IMR-90 (cell line): ENCODE results near the gene VPS13C. TPM values are rescaled to one million over a fixed set of nuclear protein-coding genes. Genes with fewer than 3 reads are reported as not detected.

Source experiments
- ATAC-seq: fragments of 200-7000 bp; cut with Tn5 transposase; 2 replicates; pipeline ENCODE4 v1.9.1; 2020; ENCODE audit warnings: low read depth, mild to moderate bottlenecking, moderate library complexity
- BruUV-seq: library from RNA; stranded (reverse); fragments of 400-500 nt; replicated peaks from 2 replicates; lab custom pipeline; 2021; lab: Mats Ljungman, UMichigan
- CTCF ChIA-PET: fragments of 300-600 bp; formaldehyde crosslinking; extraction: SDS; loops from one replicate; lab custom pipeline; 2021; ENCODE audit warnings: antibody characterized with exemption; lab: Yijun Ruan, JAX
- POLR2A ChIA-PET: fragments of 300-600 bp; sonication (Branson Sonifier 250); formaldehyde crosslinking; loops from one replicate; lab custom pipeline; 2022; ENCODE audit warnings: antibody characterized with exemption; ENCODE audit not compliant: unreplicated experiment; lab: Charles Lee
- DNase-seq: peaks from one replicate; pipeline ENCODE4 v3.0.0; 2013
- H2AFZ ChIP-seq: replicated peaks from 2 replicates; pipeline ENCODE3; 2013; ENCODE audit warnings: low read length, mild to moderate bottlenecking; ENCODE audit not compliant: poor library complexity
- H2AK5ac ChIP-seq: 2 replicates; pipeline ENCODE4 v1.6.1; 2013; ENCODE audit warnings: low read depth, low read length, inconsistent platforms
- H2AK9ac ChIP-seq: replicated peaks from 2 replicates; pipeline ENCODE3; 2013; ENCODE audit warnings: mild to moderate bottlenecking, low read depth, low read length, moderate library complexity; ENCODE audit not compliant: poor library complexity
- H2BK120ac ChIP-seq: 2 replicates; pipeline ENCODE4 v1.6.1; 2013; ENCODE audit warnings: low read depth, low read length, inconsistent platforms
- H2BK15ac ChIP-seq: 3 replicates; pipeline ENCODE4 v1.6.1; 2013; ENCODE audit warnings: low read depth, low read length, inconsistent platforms
- H2BK20ac ChIP-seq: 2 replicates; pipeline ENCODE4 v1.6.1; 2013; ENCODE audit warnings: low read depth, mild to moderate bottlenecking, inconsistent platforms, low read length, moderate library complexity
- H2BK5ac ChIP-seq: 2 replicates; pipeline ENCODE4 v1.6.1; 2013; ENCODE audit warnings: mild to moderate bottlenecking, low read depth, low read length, inconsistent platforms; ENCODE audit not compliant: poor library complexity, severe bottlenecking
- H3K14ac ChIP-seq: replicated peaks from 2 replicates; pipeline ENCODE4 v1.6.1; 2013; ENCODE audit warnings: low read depth, low read length, inconsistent platforms
- H3K18ac ChIP-seq: 2 replicates; pipeline ENCODE4 v1.6.1; 2013; ENCODE audit warnings: low read depth, low read length, control low read depth
- H3K23ac ChIP-seq: 2 replicates; pipeline ENCODE4 v1.6.1; 2013; ENCODE audit warnings: low read depth, low read length, inconsistent platforms
- H3K27ac ChIP-seq: 2 replicates; pipeline ENCODE4 v1.5.1; 2013; ENCODE audit warnings: mild to moderate bottlenecking, control low read depth, low read length; ENCODE audit not compliant: insufficient read depth
- H3K27me3 ChIP-seq: 2 replicates; pipeline ENCODE4 v1.6.1; 2013; ENCODE audit warnings: low read length; ENCODE audit not compliant: control insufficient read depth, insufficient read depth
- H3K36me3 ChIP-seq: 2 replicates; pipeline ENCODE4 v1.6.1; 2013; ENCODE audit warnings: low read length, mixed read lengths; ENCODE audit not compliant: control insufficient read depth, insufficient read depth
- H3K4ac ChIP-seq: 2 replicates; pipeline ENCODE4 v1.6.1; 2013; ENCODE audit warnings: low read depth, low read length, inconsistent platforms
- H3K4me1 ChIP-seq: 2 replicates; pipeline ENCODE4 v1.6.1; 2013; ENCODE audit warnings: low read length, mixed read lengths; ENCODE audit not compliant: control insufficient read depth, insufficient read depth
- H3K4me2 ChIP-seq: 2 replicates; pipeline ENCODE4 v1.6.1; 2013; ENCODE audit warnings: low read depth, mild to moderate bottlenecking, control low read depth, low read length, moderate library complexity
- H3K4me3 ChIP-seq: 2 replicates; pipeline ENCODE4 v1.5.1; 2013; ENCODE audit warnings: low read depth, mild to moderate bottlenecking, control low read depth, low read length, moderate library complexity; ENCODE audit not compliant: insufficient read depth
- H3K56ac ChIP-seq: 2 replicates; pipeline ENCODE4 v1.6.1; 2013; ENCODE audit warnings: low read length, inconsistent platforms; ENCODE audit not compliant: insufficient read depth; ENCODE audit errors: extremely low read depth
- H3K79me1 ChIP-seq, 2 experiments: 2 replicates each; pipeline ENCODE4 v1.6.1; 2013; ENCODE audit warnings: low read length in 2 of 2, inconsistent platforms in 1 of 2, low read depth in 1 of 2
- H3K9ac ChIP-seq: 2 replicates; pipeline ENCODE4 v1.6.1; 2013; ENCODE audit warnings: low read depth, low read length, control low read depth
- H3K9me1 ChIP-seq: 2 replicates; pipeline ENCODE4 v1.6.1; 2013; ENCODE audit warnings: low read length, inconsistent platforms; ENCODE audit not compliant: insufficient read depth
- H3K9me3 ChIP-seq: 2 replicates; pipeline ENCODE4 v1.6.1; 2013; ENCODE audit warnings: low read length; ENCODE audit not compliant: control insufficient read depth, insufficient read depth
- H4K20me1 ChIP-seq: 2 replicates; pipeline ENCODE4 v1.6.1; 2013; ENCODE audit warnings: low read length, inconsistent platforms; ENCODE audit not compliant: insufficient read depth
- H4K5ac ChIP-seq: 2 replicates; pipeline ENCODE4 v1.6.1; 2013; ENCODE audit warnings: mild to moderate bottlenecking, low read depth, low read length, control low read depth
- H4K8ac ChIP-seq, 2 experiments: 2 replicates each; pipeline ENCODE4 v1.6.1; 2013; ENCODE audit warnings: low read depth in 2 of 2, low read length in 2 of 2, control low read depth in 1 of 2, inconsistent platforms in 1 of 2
- H4K91ac ChIP-seq: 2 replicates; pipeline ENCODE4 v1.6.1; 2013; ENCODE audit warnings: low read depth, low read length, inconsistent platforms; ENCODE audit not compliant: insufficient read depth
- BHLHE40 ChIP-seq: fragments of 150-350 bp; IDR thresholded peaks from 2 replicates; pipeline ENCODE4 v1.6.1; 2016; ENCODE audit warnings: mild to moderate bottlenecking, low read depth, low read length
- CTCF ChIP-seq: conservative IDR thresholded peaks from 2 replicates; pipeline ENCODE4 v1.5.1; 2012; ENCODE audit warnings: mild to moderate bottlenecking, low read depth, low read length, improper control_type of control experiment
- MAFK ChIP-seq: IDR thresholded peaks from 2 replicates; pipeline ENCODE4 v1.6.1; 2012; ENCODE audit warnings: low read depth, low read length, improper control_type of control experiment
- MAZ ChIP-seq: IDR thresholded peaks from 2 replicates; pipeline ENCODE4 v1.6.1; 2012; ENCODE audit warnings: low read depth, mild to moderate bottlenecking, low read length, improper control_type of control experiment, moderate library complexity, borderline replicate concordance
- MXI1 ChIP-seq: IDR thresholded peaks from 2 replicates; pipeline ENCODE4 v1.6.1; 2012; ENCODE audit warnings: low read depth, mild to moderate bottlenecking, low read length, moderate library complexity, borderline replicate concordance
- NFE2L2 ChIP-seq: fragments of 150-350 bp; IDR thresholded peaks from 2 replicates; pipeline ENCODE4 v1.6.1; 2016; ENCODE audit warnings: low read depth, mild to moderate bottlenecking, low read length
- POLR2A ChIP-seq: IDR thresholded peaks from 2 replicates; pipeline ENCODE4 v1.6.1; 2012; ENCODE audit warnings: mild to moderate bottlenecking, low read depth, low read length
- RAD21 ChIP-seq: IDR thresholded peaks from 2 replicates; pipeline ENCODE4 v1.6.1; 2012; ENCODE audit warnings: low read length, improper control_type of control experiment
- RCOR1 ChIP-seq: IDR thresholded peaks from 2 replicates; pipeline ENCODE4 v1.6.1; 2012; ENCODE audit warnings: mild to moderate bottlenecking, low read length, improper control_type of control experiment; ENCODE audit not compliant: insufficient replicate concordance
- RFX5 ChIP-seq: IDR thresholded peaks from 2 replicates; pipeline ENCODE4 v1.8.0; 2012; ENCODE audit warnings: low read depth, mild to moderate bottlenecking, low read length, moderate library complexity
- SMC3 ChIP-seq: fragments of 150-350 bp; IDR thresholded peaks from 2 replicates; pipeline ENCODE4 v1.6.1; 2016; ENCODE audit warnings: low read depth, mild to moderate bottlenecking, antibody characterized with exemption, low read length, moderate library complexity
- WGBS, 2 experiments: methylation state at CpG; one replicate each; pipeline versions ENCODE4 v1.1.5 to v1.1.7; 2013; ENCODE audit warnings: missing lambda C conversion rate in 2 of 2; ENCODE audit not compliant: insufficient read length in 1 of 2; ENCODE audit errors: extremely low coverage in 2 of 2; 5-methylcytosine and 5-hydroxymethylcytosine counted together
- dilution Hi-C: fragments of 300-500 bp; cut with HindIII; formaldehyde crosslinking; loops from one replicate; pipeline ENCODE4 v1.14.3; 2018; ENCODE audit warnings: low sequenced_read_pairs; ENCODE audit not compliant: unreplicated experiment
- in situ Hi-C: fragments of 300-500 bp; cut with MboI; formaldehyde crosslinking; loops from 3 replicates; pipeline ENCODE4 v1.14.3; 2019; ENCODE audit warnings: low sequenced_read_pairs, inconsistent platforms, mixed read lengths
- intact Hi-C: fragments of 100-400 bp; cut with micrococcal nuclease; formaldehyde crosslinking; loops from 2 replicates; pipeline ENCODE4 v1.10.0; 2022
- polyA plus RNA-seq, 3 experiments: library from polyadenylated mRNA; depleted of rRNA; stranded (reverse); fragments of >200 nt; gene quantifications; 2 replicates each; pipeline ENCODE4 v1.2.3, GENCODE V29; 2012; ENCODE audit warnings: low replicate concordance in 1 of 3
- total RNA-seq: library from RNA; depleted of rRNA; stranded (reverse); fragments of >200 nt; gene quantifications from 2 replicates; pipeline ENCODE4 v1.2.3, GENCODE V29; 2012

Gene VPS13C
- total and polyA plus RNA-seq, 2 of the 4 experiments (the other 2 are of a cell fraction): 8.1 to 32.8 TPM

GRCh38 chr15:61908241-61908640 lies 152.0 kb downstream of the VPS13C start:
- WGBS, 2 experiments: 100% methylated on average over 1 of the region's 3 CpGs; no CpG with 5 or more reads in 1 of the 2 experiments
- Histone ChIP-seq H3K4me1 (no peaks in the 10 kb centered on the region), H3K9me3 (no peaks in the 10 kb centered on the region), H2AK9ac (no peak overlapping the region), H2BK20ac (no peak overlapping the region), H4K8ac (no peak overlapping the region), H3K27me3 (no peaks in the 10 kb centered on the region), H3K4ac (no peak overlapping the region), H2BK5ac (no peak overlapping the region), H3K18ac (no peak overlapping the region), H3K4me3 (no peak overlapping the region), H4K20me1 (no peaks in the 10 kb centered on the region), H3K4me2 (no peak overlapping the region), H3K27ac (no peak overlapping the region), H3K9ac (no peak overlapping the region), H3K36me3 (0 out of 2 replicates have a peak, but pooled peaks cover 3% of the 10 kb centered on the region), H2AFZ (no peak overlapping the region), H3K56ac (no peak overlapping the region), H4K91ac (no peak overlapping the region), H2AK5ac (no peak overlapping the region), H2BK15ac (no peak overlapping the region), H3K9me1 (no peaks in the 10 kb centered on the region), H3K79me1 (no peaks in the 10 kb centered on the region), H3K14ac (no peak overlapping the region), H3K23ac (no peak overlapping the region), H2BK120ac (no peak overlapping the region), H4K5ac (no peak overlapping the region)
- DNase-seq (no peak), ATAC-seq (no peak)
- intact Hi-C loops (no loop called here), dilution Hi-C loops (no loop called here), in situ Hi-C loops (no loop called here)
- BruUV-seq: no TSS peak
- ChIA-PET POLR2A (no interaction called here), CTCF (no interaction called here)
- TF ChIP-seq SMC3 (no peak), RCOR1 (no peak), RAD21 (no peak), MXI1 (no peak), BHLHE40 (no peak), MAZ (no peak), RFX5 (no peak), CTCF (no peak), NFE2L2 (no peak), POLR2A (no peak), MAFK (no peak)
